Neuron (in vitro differentiated cells): ENCODE results near the gene NINJ2.
A peak's percentile ranks its signal among the peaks of the same experiment; 100 is the strongest.

Source experiments
- H2AFZ ChIP-seq: one replicate; pipeline ENCODE4 v1.6.1; 2013; ENCODE audit warnings: low read depth, mild to moderate bottlenecking, inconsistent platforms, low read length, moderate library complexity
- H3K27me3 ChIP-seq: one replicate; pipeline ENCODE4 v1.6.1; 2013; ENCODE audit warnings: low read length; ENCODE audit not compliant: insufficient read depth
- H3K36me3 ChIP-seq: one replicate; pipeline ENCODE4 v1.6.1; 2013; ENCODE audit warnings: low read length; ENCODE audit not compliant: insufficient read depth
- H3K4me1 ChIP-seq: one replicate; pipeline ENCODE4 v1.6.1; 2013; ENCODE audit warnings: low read length; ENCODE audit not compliant: insufficient read depth
- H3K4me3 ChIP-seq: 2 replicates; pipeline ENCODE4 v1.5.1; 2013; ENCODE audit warnings: mild to moderate bottlenecking, low read length, moderate library complexity
- H3K9me3 ChIP-seq: one replicate; pipeline ENCODE4 v1.6.1; 2013; ENCODE audit warnings: low read length

NINJ2 gene

GRCh38 chr12:544941-545635, 118.2 kb downstream of the NINJ2 start:
- Histone ChIP-seq H2AFZ (no peak overlapping the region), H3K9me3 (no peaks in the 10 kb centered on the region), H3K36me3 (no peaks in the 10 kb centered on the region), H3K4me3 (no peak overlapping the region), H3K4me1 (peaks cover 22% of the 10 kb centered on the region), H3K27me3 (no peaks in the 10 kb centered on the region)

GRCh38 chr12:544142-544541, 119.1 kb downstream of the NINJ2 start:
- Histone ChIP-seq H2AFZ (no peak overlapping the region), H3K27me3 (no peaks in the 10 kb centered on the region), H3K9me3 (no peaks in the 10 kb centered on the region), H3K36me3 (no peaks in the 10 kb centered on the region), H3K4me3 (no peak overlapping the region), H3K4me1 (peaks cover 22% of the 10 kb centered on the region)

- Histone ChIP-seq H3K36me3 (no peaks in the 10 kb centered on the region), H3K4me1 (peaks cover 22% of the 10 kb centered on the region), H3K27me3 (no peaks in the 10 kb centered on the region), H3K4me3 (no peak overlapping the region), H3K9me3 (no peaks in the 10 kb centered on the region), H2AFZ (no peak overlapping the region)
These were observed 120.2 kb downstream of the NINJ2 start for GRCh38 chr12:543114-543451.

- Histone ChIP-seq H3K36me3 (no peaks in the 10 kb centered on the region), H3K27me3 (no peaks in the 10 kb centered on the region), H3K9me3 (no peaks in the 10 kb centered on the region), H3K4me3 (no peak overlapping the region), H3K4me1 (peaks cover 25% of the 10 kb centered on the region), H2AFZ (no peak overlapping the region)
These were observed 120.7 kb downstream of the NINJ2 start for GRCh38 chr12:542395-543113.

GRCh38 chr12:541676-542324, 121.4 kb downstream of the NINJ2 start:
- no peaks in the 10 kb centered on the region for H3K9me3 ChIP-seq
- no peak overlapping the region for H2AFZ ChIP-seq
- H3K4me1 ChIP-seq, result peaks cover 31% of the 10 kb centered on the region
- H3K36me3 ChIP-seq, result no peaks in the 10 kb centered on the region
- H3K27me3 ChIP-seq, result no peaks in the 10 kb centered on the region
- no peak overlapping the region for H3K4me3 ChIP-seq

GRCh38 chr12:539540-540310, 123.5 kb downstream of the NINJ2 start:
- Histone ChIP-seq H2AFZ (no peak overlapping the region), H3K36me3 (no peaks in the 10 kb centered on the region), H3K9me3 (no peaks in the 10 kb centered on the region), H3K4me3 (no peak overlapping the region), H3K4me1 (peaks cover 37% of the 10 kb centered on the region), H3K27me3 (no peaks in the 10 kb centered on the region)

GRCh38 chr12:538731-539539, 124.3 kb downstream of the NINJ2 start:
- Histone ChIP-seq H3K27me3 (no peaks in the 10 kb centered on the region), H2AFZ (no peak overlapping the region), H3K9me3 (no peaks in the 10 kb centered on the region), H3K4me1 (peaks cover 37% of the 10 kb centered on the region), H3K4me3 (no peak overlapping the region), H3K36me3 (no peaks in the 10 kb centered on the region)

GRCh38 chr12:537772-538171, 125.5 kb downstream of the NINJ2 start:
- no peaks in the 10 kb centered on the region for H3K27me3 ChIP-seq

GRCh38 chr12:536751-537245, 126.4 kb downstream of the NINJ2 start:
- Histone ChIP-seq H2AFZ (peak overlapping the region; percentile 21), H3K9me3 (no peaks in the 10 kb centered on the region), H3K4me3 (no peak overlapping the region), H3K27me3 (no peaks in the 10 kb centered on the region), H3K4me1 (peaks cover 24% of the 10 kb centered on the region), H3K36me3 (no peaks in the 10 kb centered on the region)

More at GRCh38 chr12:537772-538171, 125.5 kb downstream of the NINJ2 start:
- Histone ChIP-seq H2AFZ (no peak overlapping the region), H3K4me1 (peaks cover 34% of the 10 kb centered on the region), H3K4me3 (no peak overlapping the region), H3K36me3 (no peaks in the 10 kb centered on the region), H3K9me3 (no peaks in the 10 kb centered on the region)

- H3K36me3 ChIP-seq, result no peaks in the 10 kb centered on the region
- H2AFZ ChIP-seq, result no peak overlapping the region
- H3K4me1 ChIP-seq, result peaks cover 16% of the 10 kb centered on the region
- H3K27me3 ChIP-seq, result no peaks in the 10 kb centered on the region
- no peak overlapping the region for H3K4me3 ChIP-seq
- no peaks in the 10 kb centered on the region for H3K9me3 ChIP-seq
These were observed 127.8 kb downstream of the NINJ2 start for GRCh38 chr12:535396-535795.

GRCh38 chr12:534216-534615, 129.0 kb downstream of the NINJ2 start:
- Histone ChIP-seq H3K27me3 (no peaks in the 10 kb centered on the region), H3K4me1 (peaks cover 16% of the 10 kb centered on the region), H3K9me3 (no peaks in the 10 kb centered on the region), H3K36me3 (no peaks in the 10 kb centered on the region), H2AFZ (no peak overlapping the region), H3K4me3 (no peak overlapping the region)

- Histone ChIP-seq H3K27me3 (no peaks in the 10 kb centered on the region), H3K4me1 (peaks cover 16% of the 10 kb centered on the region), H3K36me3 (no peaks in the 10 kb centered on the region), H3K9me3 (no peaks in the 10 kb centered on the region), H3K4me3 (no peak overlapping the region), H2AFZ (no peak overlapping the region)
These were observed 129.5 kb downstream of the NINJ2 start for GRCh38 chr12:533718-534117.
